Liver (tissue), 3 donors: ENCODE data around the gene BGLAP.

Source experiments
- JUND ChIP-seq, 2 donors: IDR thresholded peaks; 2 replicates each; pipeline ENCODE4 v1.6.1; 2016; ENCODE audit warnings: antibody characterized with exemption in 2 of 2
- RAD21 ChIP-seq, 2 donors: IDR thresholded peaks; 2 replicates each; pipeline ENCODE4 v1.6.1; 2016; ENCODE audit warnings: antibody characterized with exemption in 2 of 2, mild to moderate bottlenecking in 2 of 2
- RXRA ChIP-seq, 2 donors: IDR thresholded peaks; 2 replicates each; pipeline ENCODE4 v1.6.1; 2017 to 2018; ENCODE audit warnings: antibody characterized with exemption in 2 of 2, mild to moderate bottlenecking in 1 of 2
- TF ChIP-seq, protein P1 (sequence below): fragments of 150-350 bp; IDR thresholded peaks from 2 replicates; pipeline ENCODE4 v1.5.1; 2017; ENCODE audit warnings: improper control_type of control experiment, low read depth, low read length; ENCODE audit not compliant: missing input control
- donor health status: healthy.
- donor health status: healthy.

DNA sequence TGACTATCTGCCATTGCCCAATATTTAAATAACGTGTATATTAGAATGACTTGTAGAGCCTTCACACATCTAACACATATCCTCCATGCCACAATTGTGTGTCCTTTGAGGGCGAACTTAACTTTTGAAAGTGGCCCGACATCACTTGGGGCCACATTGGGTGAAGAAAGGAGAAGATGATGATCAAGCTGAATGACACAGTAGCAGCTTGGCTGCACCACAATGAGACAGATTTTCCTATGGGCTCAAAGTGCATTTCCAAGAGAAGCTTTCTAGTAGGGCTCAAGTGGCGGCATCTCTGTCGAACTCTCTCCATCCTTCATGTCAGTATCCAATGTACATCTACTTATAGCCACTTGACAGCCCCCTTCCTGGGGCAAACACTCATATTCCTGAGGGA is 3.7 kb upstream of the BGLAP start:
- TF ChIP-seq, protein P1, sequence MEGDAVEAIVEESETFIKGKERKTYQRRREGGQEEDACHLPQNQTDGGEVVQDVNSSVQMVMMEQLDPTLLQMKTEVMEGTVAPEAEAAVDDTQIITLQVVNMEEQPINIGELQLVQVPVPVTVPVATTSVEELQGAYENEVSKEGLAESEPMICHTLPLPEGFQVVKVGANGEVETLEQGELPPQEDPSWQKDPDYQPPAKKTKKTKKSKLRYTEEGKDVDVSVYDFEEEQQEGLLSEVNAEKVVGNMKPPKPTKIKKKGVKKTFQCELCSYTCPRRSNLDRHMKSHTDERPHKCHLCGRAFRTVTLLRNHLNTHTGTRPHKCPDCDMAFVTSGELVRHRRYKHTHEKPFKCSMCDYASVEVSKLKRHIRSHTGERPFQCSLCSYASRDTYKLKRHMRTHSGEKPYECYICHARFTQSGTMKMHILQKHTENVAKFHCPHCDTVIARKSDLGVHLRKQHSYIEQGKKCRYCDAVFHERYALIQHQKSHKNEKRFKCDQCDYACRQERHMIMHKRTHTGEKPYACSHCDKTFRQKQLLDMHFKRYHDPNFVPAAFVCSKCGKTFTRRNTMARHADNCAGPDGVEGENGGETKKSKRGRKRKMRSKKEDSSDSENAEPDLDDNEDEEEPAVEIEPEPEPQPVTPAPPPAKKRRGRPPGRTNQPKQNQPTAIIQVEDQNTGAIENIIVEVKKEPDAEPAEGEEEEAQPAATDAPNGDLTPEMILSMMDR = no peak
- TF ChIP-seq RAD21 (IDR thresholded peaks at IDR 0.05) (no peak), JUND (IDR thresholded peaks at IDR 0.05) (no peak), RXRA (IDR thresholded peaks at IDR 0.05) (no peak)
